PFSK-1 (cell line): Measurements from ENCODE around the gene GPR132.

Experiments used
- FOXP2 ChIP-seq: optimal IDR thresholded peaks from 2 replicates; pipeline ENCODE3; 2011; ENCODE audit warnings: borderline replicate concordance, control low read depth, inconsistent platforms; ENCODE audit not compliant: insufficient read depth; ENCODE audit errors: extremely low read length, extremely low read depth
- POLR2AphosphoS5 ChIP-seq: IDR thresholded peaks from 2 replicates; pipeline ENCODE4 v1.6.1; 2012; ENCODE audit warnings: low read depth, mild to moderate bottlenecking, control low read depth, low read length, moderate library complexity
- REST ChIP-seq, 2 experiments: IDR thresholded peaks; 2 replicates each; pipeline versions ENCODE4 v1.6.1 to v1.8.0; 2011 to 2012; ENCODE audit warnings: low read depth in 2 of 2, low read length in 2 of 2, control low read depth in 1 of 2, inconsistent platforms in 1 of 2, mild to moderate bottlenecking in 1 of 2, moderate library complexity in 1 of 2; ENCODE audit not compliant: insufficient read depth in 1 of 2
- SIN3A ChIP-seq: IDR thresholded peaks from 2 replicates; pipeline ENCODE4 v1.6.1; 2012; ENCODE audit warnings: mild to moderate bottlenecking, low read length, moderate library complexity, borderline replicate concordance; ENCODE audit not compliant: insufficient read depth

- TF ChIP-seq SIN3A (no peak), POLR2AphosphoS5 (no peak), REST (IDR thresholded peaks at IDR 0.05; ENCODE audit: insufficient read depth in 1 of 2, low read depth in 2 of 2, low read length in 2 of 2) (no peak), FOXP2 (no peak)
Measured at GRCh38 chr14:105039458-105040205, 25.6 kb downstream of the GPR132 start.
